Renal pelvis (tissue), 4 donors: ENCODE measurements around the gene CREBL2. TPM values are rescaled to one million over a fixed set of nuclear protein-coding genes. Genes with fewer than 3 reads are reported as not detected.
"Not testable (repeated sequence)": the region's sequence is repeated elsewhere in the genome, so short reads cannot be mapped to it uniquely, and the experiment has no call there.

ENCODE experiments used
- DNase-seq: peaks from one replicate; pipeline ENCODE4 v3.0.0-alpha.2; 2013
- polyA plus RNA-seq, 3 donors: library from polyadenylated mRNA; unstranded; fragments of 120-200 nt; gene quantifications; one replicate each; pipeline ENCODE4 v1.2.1, GENCODE V29; 2013; ENCODE audit not compliant: insufficient read length in 3 of 3

The CREBL2 gene
- polyA plus RNA-seq, 3 donors = 29.4 to 35.4 (median 31.1) TPM

- not testable (repeated sequence) for DNase-seq
These were observed 23.2 kb upstream of the CREBL2 start for GRCh38 chr12:12588436-12588835.

- no peak for DNase-seq
These were observed 20.7 kb upstream of the CREBL2 start for GRCh38 chr12:12590961-12591360.

GRCh38 chr12:12592930-12593329 is 18.7 kb upstream of the CREBL2 start:
- no peak for DNase-seq

GRCh38 chr12:12595929-12596328 is 15.7 kb upstream of the CREBL2 start:
- DNase-seq = not testable (repeated sequence)

GRCh38 chr12:12596598-12596997 is 15.1 kb upstream of the CREBL2 start:
- not testable (repeated sequence) for DNase-seq

- no peak for DNase-seq
These were observed 12.8 kb upstream of the CREBL2 start for GRCh38 chr12:12598864-12599263.

GRCh38 chr12:12599750-12600643 is 11.7 kb upstream of the CREBL2 start:
- no peak for DNase-seq

GRCh38 chr12:12600659-12601058 is 11.0 kb upstream of the CREBL2 start:
- DNase-seq = no peak

- no peak for DNase-seq
These were observed 6.9 kb upstream of the CREBL2 start for GRCh38 chr12:12604740-12605139.

- DNase-seq = no peak
These were observed 4.7 kb upstream of the CREBL2 start for GRCh38 chr12:12606781-12607589.

GRCh38 chr12:12608557-12608957 is 3.1 kb upstream of the CREBL2 start:
- DNase-seq = no peak

- DNase-seq = no peak
These were observed 2.0 kb upstream of the CREBL2 start for GRCh38 chr12:12609692-12610091.

GRCh38 chr12:12610711-12611110 is 965 bp upstream of the CREBL2 start:
- DNase-seq = no peak

- DNase-seq = peak; percentile 29
These were observed 682 bp downstream of the CREBL2 start for GRCh38 chr12:12612358-12612757.

GRCh38 chr12:12613344-12613743 is 1.7 kb downstream of the CREBL2 start:
- DNase-seq = no peak

- DNase-seq = no peak
These were observed 2.7 kb downstream of the CREBL2 start for GRCh38 chr12:12614342-12614741.

GRCh38 chr12:12616512-12617310 is 5.0 kb downstream of the CREBL2 start:
- no peak for DNase-seq

GRCh38 chr12:12618064-12618463 is 6.4 kb downstream of the CREBL2 start:
- not testable (repeated sequence) for DNase-seq

- DNase-seq = no peak
These were observed 9.1 kb downstream of the CREBL2 start for GRCh38 chr12:12620730-12621315.

GRCh38 chr12:12622418-12622817 is 10.7 kb downstream of the CREBL2 start:
- no peak for DNase-seq

- no peak for DNase-seq
These were observed 12.9 kb downstream of the CREBL2 start for GRCh38 chr12:12624498-12624992.
